HuH-7.5 (cell line): ENCODE results near the gene SORL1-AS1.

ENCODE experiments used
- DNase-seq: peaks from one replicate; pipeline ENCODE4 v3.0.0; 2011; ENCODE audit warnings: low spot score

SORL1-AS1 gene

GRCh38 chr11:121476379-121477032, 23.7 kb upstream of the SORL1-AS1 start:
- DNase-seq: no peak

GRCh38 chr11:121474680-121475079, 21.9 kb upstream of the SORL1-AS1 start:
- DNase-seq: no peak

- no peak for DNase-seq
Measured at GRCh38 chr11:121473064-121473777, 20.5 kb upstream of the SORL1-AS1 start.

- DNase-seq: no peak
Measured at GRCh38 chr11:121472312-121472711, 19.5 kb upstream of the SORL1-AS1 start.

GRCh38 chr11:121471167-121471566, 18.4 kb upstream of the SORL1-AS1 start:
- DNase-seq: no peak

- no peak for DNase-seq
Measured at GRCh38 chr11:121469910-121470309, 17.1 kb upstream of the SORL1-AS1 start.

- DNase-seq: no peak
Measured at GRCh38 chr11:121467965-121468364, 15.2 kb upstream of the SORL1-AS1 start.

- no peak for DNase-seq
Measured at GRCh38 chr11:121467471-121467870, 14.7 kb upstream of the SORL1-AS1 start.

GRCh38 chr11:121466063-121466794, 13.5 kb upstream of the SORL1-AS1 start:
- DNase-seq: peak; percentile 54

- no peak for DNase-seq
Measured at GRCh38 chr11:121465709-121466062, 12.9 kb upstream of the SORL1-AS1 start.

- no peak for DNase-seq
Measured at GRCh38 chr11:121464352-121464946, 11.7 kb upstream of the SORL1-AS1 start.

GRCh38 chr11:121463689-121464335, 11.0 kb upstream of the SORL1-AS1 start:
- DNase-seq: no peak

GRCh38 chr11:121461843-121462242, 9.1 kb upstream of the SORL1-AS1 start:
- no peak for DNase-seq

- DNase-seq: no peak
Measured at GRCh38 chr11:121460941-121461514, 8.3 kb upstream of the SORL1-AS1 start.

- peak; percentile 34 for DNase-seq
Measured at GRCh38 chr11:121459413-121460017, 6.7 kb upstream of the SORL1-AS1 start.

GRCh38 chr11:121458551-121458950, 5.8 kb upstream of the SORL1-AS1 start:
- DNase-seq: no peak

GRCh38 chr11:121456816-121457431, 4.2 kb upstream of the SORL1-AS1 start:
- DNase-seq: no peak

GRCh38 chr11:121456151-121456550, 3.4 kb upstream of the SORL1-AS1 start:
- no peak for DNase-seq

GRCh38 chr11:121455115-121455514, 2.3 kb upstream of the SORL1-AS1 start:
- no peak for DNase-seq

GRCh38 chr11:121453589-121454299, 977 bp upstream of the SORL1-AS1 start:
- no peak for DNase-seq
